ENCODE results near the gene LZTR1.

Gene LZTR1

GRCh38 chr22:20995329-20996030 is 13.4 kb downstream of the LZTR1 start:
- H3K27ac ChIP-seq, result no peak overlapping the region
- H3K79me2 ChIP-seq (ENCODE audit: insufficient read depth, low read depth), result peaks cover 11% of the 10 kb centered on the region; the same call in 1 of the 2 replicates
- TF ChIP-seq CTCF (conservative IDR thresholded peaks at IDR 0.05; ENCODE audit: low read depth, low read length), result no peak
- no peak overlapping the region for H3K4me2 ChIP-seq
- H2AFZ ChIP-seq (ENCODE audit: low read depth), result no peak overlapping the region
- no peak overlapping the region for H3K9ac ChIP-seq
- no peaks in the 10 kb centered on the region for H3K27me3 ChIP-seq (ENCODE audit: insufficient read depth, low read depth)
- H4K20me1 ChIP-seq (ENCODE audit: insufficient read depth), result no peaks in the 10 kb centered on the region
- no peak overlapping the region for H3K4me3 ChIP-seq (IDR thresholded peaks at IDR 0.05; ENCODE audit: insufficient read depth, low read depth, low read length)
- H3K4me1 ChIP-seq (ENCODE audit: low read depth, poor library complexity, severe bottlenecking), result peaks cover 6% of the 10 kb centered on the region
- no peaks in the 10 kb centered on the region for H3K36me3 ChIP-seq (ENCODE audit: insufficient read depth)

- H3K4me1 ChIP-seq (ENCODE audit: low read depth, poor library complexity, severe bottlenecking), result peaks cover 8% of the 10 kb centered on the region
- no peaks in the 10 kb centered on the region for H4K20me1 ChIP-seq (ENCODE audit: insufficient read depth)
- no peak for TF ChIP-seq CTCF (conservative IDR thresholded peaks at IDR 0.05; ENCODE audit: low read depth, low read length)
- H3K79me2 ChIP-seq (ENCODE audit: insufficient read depth, low read depth), result peaks cover 16% of the 10 kb centered on the region; the same call in 1 of the 2 replicates
- H3K9ac ChIP-seq, result no peak overlapping the region
- H2AFZ ChIP-seq (ENCODE audit: low read depth), result no peak overlapping the region
- no peaks in the 10 kb centered on the region for H3K27me3 ChIP-seq (ENCODE audit: insufficient read depth, low read depth)
- H3K27ac ChIP-seq, result no peak overlapping the region
- no peaks in the 10 kb centered on the region for H3K36me3 ChIP-seq (ENCODE audit: insufficient read depth)
- no peak overlapping the region for H3K4me2 ChIP-seq
- no peak overlapping the region for H3K4me3 ChIP-seq (IDR thresholded peaks at IDR 0.05; ENCODE audit: insufficient read depth, low read depth, low read length)
Observed at GRCh38 chr22:20996031-20996410, 13.9 kb downstream of the LZTR1 start.

GRCh38 chr22:20996598-20997535 is 14.8 kb downstream of the LZTR1 start:
- peaks cover 17% of the 10 kb centered on the region; the same call in 1 of the 2 replicates for H3K79me2 ChIP-seq (ENCODE audit: insufficient read depth, low read depth)
- H2AFZ ChIP-seq (ENCODE audit: low read depth), result no peak overlapping the region
- H3K9ac ChIP-seq, result no peak overlapping the region
- no peak overlapping the region for H3K4me2 ChIP-seq
- no peak overlapping the region for H3K27ac ChIP-seq
- H4K20me1 ChIP-seq (ENCODE audit: insufficient read depth), result no peaks in the 10 kb centered on the region
- no peaks in the 10 kb centered on the region for H3K27me3 ChIP-seq (ENCODE audit: insufficient read depth, low read depth)
- TF ChIP-seq CTCF (conservative IDR thresholded peaks at IDR 0.05; ENCODE audit: low read depth, low read length), result no peak
- H3K4me1 ChIP-seq (ENCODE audit: low read depth, poor library complexity, severe bottlenecking), result peaks cover 8% of the 10 kb centered on the region
- no peaks in the 10 kb centered on the region for H3K36me3 ChIP-seq (ENCODE audit: insufficient read depth)
- H3K4me3 ChIP-seq (IDR thresholded peaks at IDR 0.05; ENCODE audit: insufficient read depth, low read depth, low read length), result no peak overlapping the region

- Histone ChIP-seq H4K20me1 (ENCODE audit: insufficient read depth) (no peaks in the 10 kb centered on the region), H2AFZ (ENCODE audit: low read depth) (no peak overlapping the region), H3K4me2 (no peak overlapping the region), H3K27me3 (ENCODE audit: insufficient read depth, low read depth) (no peaks in the 10 kb centered on the region), H3K4me3 (IDR thresholded peaks at IDR 0.05; ENCODE audit: insufficient read depth, low read depth, low read length) (no peak overlapping the region), H3K79me2 (ENCODE audit: insufficient read depth, low read depth) (peaks cover 17% of the 10 kb centered on the region; the same call in 1 of the 2 replicates), H3K36me3 (ENCODE audit: insufficient read depth) (no peaks in the 10 kb centered on the region), H3K4me1 (ENCODE audit: low read depth, poor library complexity, severe bottlenecking) (peaks cover 8% of the 10 kb centered on the region), H3K27ac (no peak overlapping the region), H3K9ac (no peak overlapping the region)
- TF ChIP-seq CTCF (conservative IDR thresholded peaks at IDR 0.05; ENCODE audit: low read depth, low read length), result no peak
Observed at GRCh38 chr22:20997536-20998257, 15.6 kb downstream of the LZTR1 start.

All from KMS-11 (cell line).